HG02885 (cell line): ENCODE measurements around the gene CSNK2A3.
A peak's percentile ranks its signal among the peaks of the same experiment; 100 is the strongest.
"Not testable (repeated sequence)": the region's sequence is repeated elsewhere in the genome, so short reads cannot be mapped to it uniquely, and the experiment has no call there.

ENCODE experiments used
- ATAC-seq: cut with Tn5 transposase; IDR thresholded peaks from one replicate; pipeline ENCODE4 v1.9.1; 2021; ENCODE audit warnings: mild to moderate bottlenecking; ENCODE audit not compliant: unreplicated experiment, poor library complexity

The CSNK2A3 gene

GRCh38 chr11:11380883-11381282 is 27.8 kb upstream of the CSNK2A3 start:
- ATAC-seq, result no peak

GRCh38 chr11:11380340-11380739 is 27.3 kb upstream of the CSNK2A3 start:
- ATAC-seq, result no peak

- no peak for ATAC-seq
Measured at GRCh38 chr11:11379661-11380060, 26.6 kb upstream of the CSNK2A3 start.

- no peak for ATAC-seq
Measured at GRCh38 chr11:11378184-11378940, 25.3 kb upstream of the CSNK2A3 start.

- ATAC-seq, result no peak
Measured at GRCh38 chr11:11374358-11375148, 21.5 kb upstream of the CSNK2A3 start.

- ATAC-seq, result no peak
Measured at GRCh38 chr11:11373934-11374333, 20.9 kb upstream of the CSNK2A3 start.

GRCh38 chr11:11372461-11372860 is 19.4 kb upstream of the CSNK2A3 start:
- no peak for ATAC-seq

GRCh38 chr11:11370962-11371303 is 17.9 kb upstream of the CSNK2A3 start:
- ATAC-seq, result no peak

- peak; percentile 50 for ATAC-seq
Measured at GRCh38 chr11:11370255-11370961, 17.4 kb upstream of the CSNK2A3 start.

- no peak for ATAC-seq
Measured at GRCh38 chr11:11366793-11367192, 13.7 kb upstream of the CSNK2A3 start.

- no peak for ATAC-seq
Measured at GRCh38 chr11:11363674-11364073, 10.6 kb upstream of the CSNK2A3 start.

GRCh38 chr11:11359611-11360010 is 6.6 kb upstream of the CSNK2A3 start:
- no peak for ATAC-seq

GRCh38 chr11:11356842-11357241 is 3.8 kb upstream of the CSNK2A3 start:
- ATAC-seq, result no peak

- ATAC-seq, result not testable (repeated sequence)
Measured at GRCh38 chr11:11351851-11352250, 1.2 kb downstream of the CSNK2A3 start.

- no peak for ATAC-seq
Measured at GRCh38 chr11:11351042-11351586, 1.9 kb downstream of the CSNK2A3 start.

- no peak for ATAC-seq
Measured at GRCh38 chr11:11349870-11350337, 3.1 kb downstream of the CSNK2A3 start.

- no peak for ATAC-seq
Measured at GRCh38 chr11:11349106-11349825, 3.8 kb downstream of the CSNK2A3 start.

GRCh38 chr11:11348303-11348702 is 4.7 kb downstream of the CSNK2A3 start:
- ATAC-seq, result no peak

- ATAC-seq, result no peak
Measured at GRCh38 chr11:11347592-11347991, 5.5 kb downstream of the CSNK2A3 start.

GRCh38 chr11:11346303-11346702 is 6.7 kb downstream of the CSNK2A3 start:
- no peak for ATAC-seq
